Measurements from ENCODE around the gene CRACDL.

The CRACDL gene

DNA sequence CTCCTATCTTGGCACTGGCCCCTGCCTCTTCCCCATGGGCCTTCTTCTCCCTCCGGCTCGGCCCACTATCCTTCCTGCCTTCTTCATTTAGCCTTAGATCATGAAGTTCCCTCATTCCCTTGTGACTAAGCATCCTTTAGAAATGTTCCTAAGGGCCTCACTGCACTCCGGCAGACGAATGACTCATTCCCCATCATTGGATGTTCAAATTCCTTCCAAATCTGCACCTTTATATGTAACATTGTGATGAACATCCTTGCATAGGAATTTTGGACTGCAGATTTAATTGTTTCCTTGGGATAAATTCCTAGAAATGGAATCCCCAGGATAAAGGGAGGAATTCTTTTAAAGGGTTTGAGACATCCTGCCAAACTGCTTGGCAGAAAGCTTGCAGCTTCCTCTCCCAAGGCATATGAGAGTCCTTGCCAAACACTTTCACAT lies 19.0 kb downstream of the CRACDL start:
- Histone ChIP-seq H3K9me3 (ENCODE audit: insufficient read depth, low read depth, low read length) (peaks cover 2% of the 10 kb centered on the region), H2BK5ac (ENCODE audit: low read depth, low read length, poor library complexity) (no peak overlapping the region), H2BK120ac (ENCODE audit: insufficient read depth, low read length, poor library complexity) (no peak overlapping the region), H4K8ac (ENCODE audit: low read depth, low read length) (no peak overlapping the region), H3K79me2 (ENCODE audit: control insufficient read depth, insufficient read depth, low read length, poor library complexity) (no peaks in the 10 kb centered on the region), H3K9ac (ENCODE audit: low read length) (no peak overlapping the region), H3K4me3 (ENCODE audit: low read depth, low read length) (no peak overlapping the region), H2BK12ac (ENCODE audit: low read length) (no peak overlapping the region), H2AFZ (ENCODE audit: insufficient read depth, low read length, poor library complexity) (no peak overlapping the region), H2AK5ac (ENCODE audit: low read length) (no peak overlapping the region), H3K4me2 (ENCODE audit: low read length) (no peak overlapping the region), H3K4ac (ENCODE audit: low read depth, low read length) (no peak overlapping the region), H3K4me1 (ENCODE audit: control insufficient read depth in 1 of 2, insufficient read depth in 2 of 2, low read length in 2 of 2) (peaks cover 0 to 2% of the 10 kb centered on the region in 2 experiments), H4K12ac (ENCODE audit: low read depth, low read length) (no peak overlapping the region), H3K27me3 (ENCODE audit: insufficient read depth, low read length) (no peaks in the 10 kb centered on the region), H3K36me3 (ENCODE audit: control insufficient read depth in 1 of 2, insufficient read depth in 2 of 2, low read length in 2 of 2) (no peaks in the 10 kb centered on the region), H3K14ac (ENCODE audit: low read length) (no peak overlapping the region), H4K91ac (ENCODE audit: low read depth, low read length) (no peak overlapping the region), H3K79me1 (ENCODE audit: low read length) (no peaks in the 10 kb centered on the region), H3K27ac (ENCODE audit: low read depth, low read length) (no peak overlapping the region), H3K23ac (ENCODE audit: low read length) (no peak overlapping the region), H3K18ac (ENCODE audit: low read length) (no peak overlapping the region)
- DNase-seq, result peak in 1 of 2 donors; percentile 66
- WGBS (ENCODE audit: extremely low coverage, insufficient coverage, insufficient read length), result no CpG with 5 or more reads among the region's 4 CpGs

DNA sequence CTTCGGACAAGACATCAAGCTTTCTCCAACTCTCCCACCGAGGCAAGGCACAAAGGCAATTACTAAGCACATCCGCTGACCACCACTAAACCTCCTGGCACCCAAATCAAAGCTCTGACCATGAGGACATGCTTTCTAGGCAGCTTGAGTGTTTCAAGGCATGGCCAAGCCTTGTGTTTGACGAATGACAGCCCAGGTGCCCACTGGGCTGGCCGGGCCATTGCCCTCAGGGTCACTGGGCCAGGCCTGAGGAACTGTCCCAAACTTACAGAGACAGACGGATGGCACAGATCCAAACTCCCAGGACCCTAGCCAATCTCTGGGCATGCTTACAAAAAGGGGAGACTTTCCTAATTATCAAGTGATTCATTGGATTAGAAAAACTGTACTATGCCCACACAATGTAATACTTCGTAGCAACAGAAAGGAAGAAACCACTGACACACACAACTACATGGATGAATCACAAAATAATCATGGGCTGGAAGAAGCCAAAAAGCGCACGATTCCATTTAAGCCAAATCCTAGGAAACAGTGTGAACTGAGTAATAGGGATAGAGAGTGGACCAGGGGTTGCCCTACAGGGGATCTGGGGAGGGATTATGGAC lies 20.2 kb downstream of the CRACDL start:
- peaks cover 0 to 2% of the 10 kb centered on the region in 2 experiments for H3K4me1 ChIP-seq (ENCODE audit: control insufficient read depth in 1 of 2, insufficient read depth in 2 of 2, low read length in 2 of 2)
- no peak overlapping the region for H2BK5ac ChIP-seq (ENCODE audit: low read depth, low read length, poor library complexity)
- no peak overlapping the region for H4K8ac ChIP-seq (ENCODE audit: low read depth, low read length)
- no peak overlapping the region for H2AFZ ChIP-seq (ENCODE audit: insufficient read depth, low read length, poor library complexity)
- no peaks in the 10 kb centered on the region for H3K79me2 ChIP-seq (ENCODE audit: control insufficient read depth, insufficient read depth, low read length, poor library complexity)
- H3K4me3 ChIP-seq (ENCODE audit: low read depth, low read length), result no peak overlapping the region
- no peak overlapping the region for H3K4ac ChIP-seq (ENCODE audit: low read depth, low read length)
- H3K9ac ChIP-seq (ENCODE audit: low read length), result no peak overlapping the region
- no peak overlapping the region for H3K27ac ChIP-seq (ENCODE audit: low read depth, low read length)
- no CpG with 5 or more reads among the region's 9 CpGs for WGBS (ENCODE audit: extremely low coverage, insufficient coverage, insufficient read length)
- no peak for DNase-seq
- H3K4me2 ChIP-seq (ENCODE audit: low read length), result no peak overlapping the region
- no peak overlapping the region for H2BK12ac ChIP-seq (ENCODE audit: low read length)
- H3K27me3 ChIP-seq (ENCODE audit: insufficient read depth, low read length), result no peaks in the 10 kb centered on the region
- no peak overlapping the region for H2BK120ac ChIP-seq (ENCODE audit: insufficient read depth, low read length, poor library complexity)
- H3K9me3 ChIP-seq (ENCODE audit: insufficient read depth, low read depth, low read length), result peaks cover 2% of the 10 kb centered on the region
- no peaks in the 10 kb centered on the region for H3K36me3 ChIP-seq (ENCODE audit: control insufficient read depth in 1 of 2, insufficient read depth in 2 of 2, low read length in 2 of 2)
- H3K18ac ChIP-seq (ENCODE audit: low read length), result no peak overlapping the region
- no peak overlapping the region for H2AK5ac ChIP-seq (ENCODE audit: low read length)
- no peak overlapping the region for H3K14ac ChIP-seq (ENCODE audit: low read length)
- H3K23ac ChIP-seq (ENCODE audit: low read length), result no peak overlapping the region
- no peaks in the 10 kb centered on the region for H3K79me1 ChIP-seq (ENCODE audit: low read length)
- H4K12ac ChIP-seq (ENCODE audit: low read depth, low read length), result no peak overlapping the region
- H4K91ac ChIP-seq (ENCODE audit: low read depth, low read length), result no peak overlapping the region

DNA sequence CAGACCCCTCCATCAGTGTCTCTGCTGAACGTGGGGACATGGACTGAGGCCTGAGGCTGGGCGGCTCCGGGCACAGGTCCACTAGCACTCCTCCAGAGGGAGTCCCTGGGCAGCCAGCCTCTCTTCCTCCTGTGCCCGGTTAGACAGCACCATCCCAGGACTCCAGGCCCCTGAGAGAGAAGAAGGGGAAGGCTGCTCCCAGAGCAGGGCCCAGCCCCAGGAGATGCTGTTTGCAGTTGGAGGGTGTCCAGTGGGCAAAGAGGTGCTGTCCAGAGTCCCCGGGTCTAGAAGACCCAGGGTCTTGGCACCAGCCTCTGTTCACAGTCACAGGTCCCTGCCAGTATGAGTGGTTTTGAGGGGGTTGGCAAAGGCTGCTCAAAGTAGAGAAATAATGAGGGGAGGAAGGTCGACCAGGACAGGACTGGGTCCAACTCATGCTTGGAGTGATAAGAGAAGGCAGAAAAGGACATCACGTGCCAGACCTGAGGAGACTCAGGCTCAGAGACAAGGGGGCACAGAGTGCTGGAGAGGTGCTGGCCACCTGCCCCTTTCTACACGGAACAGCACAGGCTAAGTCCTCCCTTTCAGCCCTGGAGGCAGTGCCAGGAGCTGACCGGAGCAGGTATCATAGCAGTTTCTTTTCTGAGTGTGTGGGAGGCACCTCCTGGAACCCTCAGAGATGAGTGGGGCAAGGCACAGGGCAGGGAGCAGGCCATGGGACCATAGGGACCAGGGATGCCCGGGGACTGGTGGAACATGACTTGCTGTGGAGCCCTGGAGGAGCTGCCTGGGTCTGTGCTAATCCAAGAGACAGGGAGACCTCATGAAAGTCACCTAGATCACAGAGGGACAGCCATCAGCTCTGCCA lies 21.1 kb downstream of the CRACDL start:
- Histone ChIP-seq H3K27me3 (ENCODE audit: insufficient read depth, low read length) (no peaks in the 10 kb centered on the region), H3K14ac (ENCODE audit: low read length) (no peak overlapping the region), H4K12ac (ENCODE audit: low read depth, low read length) (no peak overlapping the region), H2BK5ac (ENCODE audit: low read depth, low read length, poor library complexity) (no peak overlapping the region), H3K27ac (ENCODE audit: low read depth, low read length) (no peak overlapping the region), H2BK120ac (ENCODE audit: insufficient read depth, low read length, poor library complexity) (no peak overlapping the region), H3K4me1 (ENCODE audit: control insufficient read depth in 1 of 2, insufficient read depth in 2 of 2, low read length in 2 of 2) (peaks cover under 1 to 4% of the 10 kb centered on the region in 2 experiments), H2BK12ac (ENCODE audit: low read length) (no peak overlapping the region), H3K23ac (ENCODE audit: low read length) (no peak overlapping the region), H2AK5ac (ENCODE audit: low read length) (no peak overlapping the region), H3K79me1 (ENCODE audit: low read length) (no peaks in the 10 kb centered on the region), H2AFZ (ENCODE audit: insufficient read depth, low read length, poor library complexity) (no peak overlapping the region), H3K9ac (ENCODE audit: low read length) (no peak overlapping the region), H3K9me3 (ENCODE audit: insufficient read depth, low read depth, low read length) (peaks cover 2% of the 10 kb centered on the region), H3K18ac (ENCODE audit: low read length) (no peak overlapping the region), H3K4me2 (ENCODE audit: low read length) (no peak overlapping the region), H3K79me2 (ENCODE audit: control insufficient read depth, insufficient read depth, low read length, poor library complexity) (no peaks in the 10 kb centered on the region), H4K8ac (ENCODE audit: low read depth, low read length) (no peak overlapping the region), H3K36me3 (ENCODE audit: control insufficient read depth in 1 of 2, insufficient read depth in 2 of 2, low read length in 2 of 2) (no peaks in the 10 kb centered on the region), H4K91ac (ENCODE audit: low read depth, low read length) (no peak overlapping the region), H3K4ac (ENCODE audit: low read depth, low read length) (no peak overlapping the region), H3K4me3 (ENCODE audit: low read depth, low read length) (no peak overlapping the region)
- no CpG with 5 or more reads among the region's 10 CpGs for WGBS (ENCODE audit: extremely low coverage, insufficient coverage, insufficient read length)
- DNase-seq, result no peak

DNA sequence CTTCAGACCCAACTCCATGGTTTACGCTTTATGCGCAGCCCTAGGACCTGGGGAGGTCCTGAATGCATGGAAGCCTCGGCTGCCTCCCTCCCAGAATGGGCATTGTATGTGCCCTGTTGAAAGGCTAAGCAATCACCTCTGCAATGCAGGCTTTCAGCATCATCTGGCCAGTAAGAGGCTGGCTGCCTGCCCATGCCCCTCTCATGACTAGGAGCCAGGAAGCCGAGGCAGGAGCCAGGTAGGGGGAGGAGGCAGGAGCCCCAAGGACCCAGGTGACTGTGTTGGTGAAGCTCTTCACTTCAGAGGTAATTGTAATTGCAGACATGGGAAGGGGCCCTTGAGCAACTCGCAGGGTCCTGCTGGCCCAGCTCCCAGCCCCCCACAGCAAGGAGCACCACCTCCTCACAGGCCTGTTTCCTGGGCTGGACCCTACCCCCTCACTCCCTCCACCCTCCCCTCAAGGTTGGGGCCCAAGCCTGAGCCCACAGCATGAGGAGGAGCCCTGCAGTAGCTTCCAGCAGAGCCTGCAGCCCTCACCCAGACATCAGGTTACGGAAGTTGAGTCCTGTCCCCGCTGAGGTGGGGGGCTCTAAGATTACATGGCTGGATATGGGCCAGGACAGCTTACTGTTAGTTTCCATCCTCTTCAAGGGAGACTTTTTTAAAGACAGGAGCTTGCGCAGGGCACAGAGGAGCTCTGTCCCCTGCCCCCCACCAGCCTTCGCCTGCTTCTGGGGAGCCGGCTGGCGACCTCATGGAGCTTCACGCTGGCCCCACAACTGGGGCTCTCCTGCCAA lies 21.9 kb downstream of the CRACDL start:
- Histone ChIP-seq H3K79me1 (ENCODE audit: low read length) (no peaks in the 10 kb centered on the region), H3K4me1 (ENCODE audit: control insufficient read depth in 1 of 2, insufficient read depth in 2 of 2, low read length in 2 of 2) (peaks cover 5 to 8% of the 10 kb centered on the region in 2 experiments), H2BK5ac (ENCODE audit: low read depth, low read length, poor library complexity) (no peak overlapping the region), H2BK12ac (ENCODE audit: low read length) (no peak overlapping the region), H3K9ac (ENCODE audit: low read length) (no peak overlapping the region), H4K8ac (ENCODE audit: low read depth, low read length) (no peak overlapping the region), H3K36me3 (ENCODE audit: control insufficient read depth in 1 of 2, insufficient read depth in 2 of 2, low read length in 2 of 2) (no peaks in the 10 kb centered on the region), H4K91ac (ENCODE audit: low read depth, low read length) (no peak overlapping the region), H3K18ac (ENCODE audit: low read length) (no peak overlapping the region), H3K79me2 (ENCODE audit: control insufficient read depth, insufficient read depth, low read length, poor library complexity) (no peaks in the 10 kb centered on the region), H3K4me3 (ENCODE audit: low read depth, low read length) (no peak overlapping the region), H2BK120ac (ENCODE audit: insufficient read depth, low read length, poor library complexity) (no peak overlapping the region), H2AFZ (ENCODE audit: insufficient read depth, low read length, poor library complexity) (no peak overlapping the region), H3K4ac (ENCODE audit: low read depth, low read length) (no peak overlapping the region), H3K14ac (ENCODE audit: low read length) (no peak overlapping the region), H3K23ac (ENCODE audit: low read length) (no peak overlapping the region), H3K4me2 (ENCODE audit: low read length) (no peak overlapping the region), H2AK5ac (ENCODE audit: low read length) (no peak overlapping the region), H4K12ac (ENCODE audit: low read depth, low read length) (no peak overlapping the region), H3K27me3 (ENCODE audit: insufficient read depth, low read length) (no peaks in the 10 kb centered on the region), H3K27ac (ENCODE audit: low read depth, low read length) (no peak overlapping the region), H3K9me3 (ENCODE audit: insufficient read depth, low read depth, low read length) (peaks cover 2% of the 10 kb centered on the region)
- no peak for DNase-seq
- no CpG with 5 or more reads among the region's 12 CpGs for WGBS (ENCODE audit: extremely low coverage, insufficient coverage, insufficient read length)
